ENCODE measurements around the gene DIP2A.
A peak's percentile ranks its signal among the peaks of the same experiment; 100 is the strongest.

Gene DIP2A

DNA sequence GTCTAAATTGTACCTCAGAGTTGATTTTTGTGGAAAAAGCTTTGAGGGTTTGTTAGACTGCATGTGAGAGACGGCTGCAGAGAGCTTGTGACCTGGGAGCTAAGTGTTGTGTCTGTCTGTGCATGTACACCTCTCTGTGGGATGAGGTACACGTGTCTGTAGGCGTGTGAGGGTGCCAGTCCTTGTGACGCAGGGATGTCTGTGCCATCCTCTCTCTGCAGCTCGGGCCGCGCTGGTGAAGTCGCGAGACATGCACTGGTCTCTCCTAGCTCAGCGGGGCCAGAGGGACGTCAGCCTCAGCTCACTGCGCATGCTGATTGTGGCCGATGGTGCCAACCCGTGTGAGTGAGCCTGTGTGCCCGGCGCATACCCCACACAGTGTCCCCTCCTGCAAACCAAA lies 79.6 kb downstream of the DIP2A start:
- DNase-seq, result no peak

DNA sequence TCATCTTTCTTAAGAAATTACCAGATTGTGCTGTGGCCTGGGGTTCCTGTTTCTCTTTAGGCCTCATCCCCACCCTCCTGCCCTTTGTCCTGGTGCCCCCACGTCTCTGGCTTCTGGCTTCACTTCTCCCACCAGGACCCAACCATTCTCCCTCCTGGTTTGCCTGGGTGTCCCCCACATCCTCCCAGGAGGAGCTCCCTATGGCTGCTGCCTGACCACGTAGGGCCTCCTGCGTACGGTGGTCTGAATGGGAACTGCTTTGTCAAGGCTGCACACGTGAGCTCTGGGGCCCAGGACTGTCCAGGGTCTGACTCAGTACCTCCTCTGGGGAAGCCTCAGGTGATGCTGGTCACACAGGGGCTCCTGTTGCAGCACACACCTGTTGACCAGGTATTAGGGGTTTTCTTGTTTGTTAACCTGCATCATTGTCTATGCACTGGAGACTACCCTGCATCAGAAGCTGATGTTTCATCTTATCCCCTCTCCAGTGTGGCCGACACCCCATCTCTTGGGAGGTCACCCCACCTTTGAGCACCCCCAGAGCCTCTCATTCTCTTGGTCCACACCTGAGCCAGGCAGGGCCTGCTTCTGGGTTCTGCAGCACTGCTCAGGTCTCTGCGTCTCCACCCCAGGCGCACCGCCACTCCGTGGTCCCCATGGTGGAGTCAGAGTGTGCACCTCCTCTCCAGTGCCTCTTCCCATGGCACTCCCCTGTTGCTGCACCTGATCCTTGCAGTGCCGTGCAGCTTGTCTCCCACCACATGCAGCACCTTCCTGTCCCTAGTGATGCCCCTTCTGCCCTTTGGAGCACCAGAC lies 80.4 kb downstream of the DIP2A start:
- no peak for DNase-seq

GRCh38 chr21:46540087-46540710 lies 81.5 kb downstream of the DIP2A start:
- no peak for DNase-seq

DNA sequence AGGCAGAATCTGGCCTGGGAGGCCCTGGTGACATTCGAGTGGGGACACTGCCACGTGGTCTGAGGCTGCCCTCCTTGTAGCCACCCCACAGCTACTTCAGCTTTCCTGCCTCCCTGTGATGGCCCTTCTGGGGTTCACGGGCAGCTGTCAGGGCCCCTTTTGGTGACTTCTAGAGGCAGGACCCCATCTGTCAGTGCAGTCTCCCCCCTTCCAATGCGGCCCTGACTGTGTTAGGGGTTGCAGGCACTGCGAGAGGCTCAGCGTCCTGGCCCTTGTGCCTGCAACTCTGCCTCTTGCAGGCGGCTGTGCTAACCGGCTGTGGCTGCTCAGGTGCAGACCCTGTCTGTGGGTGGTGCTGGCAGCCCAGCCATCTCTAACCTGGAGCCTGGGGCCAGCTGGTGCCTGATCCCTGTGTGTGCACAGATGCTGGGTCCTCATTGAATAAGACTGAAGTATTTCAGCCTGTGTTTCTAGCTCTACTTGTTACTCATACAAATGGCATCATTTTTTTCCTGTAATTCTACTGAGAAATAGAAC lies 84.0 kb downstream of the DIP2A start:
- no peak for DNase-seq

GRCh38 chr21:46543306-46543705 lies 84.6 kb downstream of the DIP2A start:
- DNase-seq, result no peak

DNA sequence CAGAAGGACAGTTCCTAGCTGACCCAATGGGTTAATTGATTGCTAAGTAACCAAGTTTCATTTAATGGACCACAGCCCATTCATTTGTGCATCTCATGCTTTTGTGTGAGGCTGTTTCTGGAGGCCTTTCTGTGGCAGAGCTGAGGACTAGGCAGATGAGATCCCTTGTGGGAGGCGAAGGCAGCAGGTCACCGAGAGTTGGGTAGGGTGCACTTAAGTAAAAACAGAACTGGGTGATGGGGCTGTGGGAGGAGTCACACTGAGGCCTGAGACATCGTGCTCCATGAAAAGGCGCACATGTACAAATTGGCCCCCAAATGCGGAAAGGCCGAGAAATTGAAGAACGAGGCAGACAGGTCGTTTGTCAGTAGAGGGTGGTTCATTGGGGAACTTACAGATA lies 85.3 kb downstream of the DIP2A start:
- no peak for DNase-seq

DNA sequence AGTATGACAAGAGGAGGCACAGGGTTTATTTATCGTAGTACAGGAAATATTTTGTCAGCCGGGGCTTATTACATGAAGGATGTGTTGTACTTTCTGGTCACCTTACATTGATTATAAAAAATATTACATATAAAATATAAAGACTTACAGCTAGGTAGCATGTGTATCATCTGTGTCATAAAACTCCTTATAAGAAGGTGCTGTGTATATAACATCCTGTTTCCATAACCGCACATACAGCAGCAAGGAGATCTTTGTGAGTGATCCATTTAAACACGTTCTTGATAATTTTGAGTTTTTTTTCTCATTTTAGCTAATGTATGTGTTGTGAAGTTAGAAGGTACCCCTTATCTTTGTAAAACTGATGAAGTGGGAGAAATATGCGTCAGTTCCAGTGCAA lies 86.1 kb downstream of the DIP2A start:
- DNase-seq, result no peak

- DNase-seq, result no peak
These were observed 86.7 kb downstream of the DIP2A start for GRCh38 chr21:46545363-46545762.

GRCh38 chr21:46545911-46546310 lies 87.2 kb downstream of the DIP2A start:
- no peak for DNase-seq

DNA sequence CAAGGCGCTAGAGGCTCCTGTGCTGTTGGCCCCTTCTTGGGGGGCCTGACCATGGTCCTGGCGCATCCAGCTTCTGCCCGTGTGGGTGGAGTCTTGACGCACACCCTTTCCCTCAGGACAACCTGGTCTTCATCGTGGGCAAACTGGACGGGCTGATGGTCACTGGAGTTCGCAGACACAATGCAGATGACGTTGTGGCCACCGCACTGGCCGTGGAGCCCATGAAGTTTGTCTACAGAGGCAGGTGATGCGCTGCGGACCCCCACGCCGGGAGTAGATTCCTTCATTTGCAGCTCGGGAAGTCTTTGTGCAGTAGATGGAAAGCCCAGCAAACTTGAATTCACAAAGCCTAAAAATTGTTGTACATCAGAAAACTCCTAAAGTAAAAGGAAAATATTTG lies 88.1 kb downstream of the DIP2A start:
- no peak for DNase-seq

- no peak for DNase-seq
These were observed 91.0 kb downstream of the DIP2A start for GRCh38 chr21:46549650-46550049.

- peak; percentile 70 to 82 for DNase-seq
These were observed 91.6 kb downstream of the DIP2A start for GRCh38 chr21:46550116-46550941.

GRCh38 chr21:46551636-46552241 lies 93.0 kb downstream of the DIP2A start:
- DNase-seq, result peak; percentile 60 to 80

GRCh38 chr21:46552274-46552673 lies 93.6 kb downstream of the DIP2A start:
- DNase-seq, result peak; percentile 93 to 94

GRCh38 chr21:46552865-46553379 lies 94.2 kb downstream of the DIP2A start:
- no peak for DNase-seq

DNA sequence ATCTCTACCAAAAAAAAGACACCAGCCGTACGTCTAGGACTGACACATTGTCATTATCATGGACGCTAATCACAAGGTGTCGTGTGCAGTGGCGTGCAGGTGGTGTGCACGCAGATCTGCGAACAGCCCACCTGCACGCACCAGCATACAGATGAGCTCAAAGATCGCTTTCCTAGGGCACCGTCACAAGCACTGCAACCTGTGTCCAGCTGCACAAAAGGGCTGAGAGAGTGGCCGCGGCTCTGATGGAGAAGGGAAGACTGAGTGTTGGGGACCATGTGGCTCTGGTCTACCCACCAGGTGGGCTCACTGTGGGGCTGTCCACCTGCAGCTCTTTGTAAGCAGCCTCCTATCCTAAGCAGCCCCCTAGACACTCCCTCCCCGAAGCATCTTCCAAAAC lies 95.3 kb downstream of the DIP2A start:
- no peak for DNase-seq

DNA sequence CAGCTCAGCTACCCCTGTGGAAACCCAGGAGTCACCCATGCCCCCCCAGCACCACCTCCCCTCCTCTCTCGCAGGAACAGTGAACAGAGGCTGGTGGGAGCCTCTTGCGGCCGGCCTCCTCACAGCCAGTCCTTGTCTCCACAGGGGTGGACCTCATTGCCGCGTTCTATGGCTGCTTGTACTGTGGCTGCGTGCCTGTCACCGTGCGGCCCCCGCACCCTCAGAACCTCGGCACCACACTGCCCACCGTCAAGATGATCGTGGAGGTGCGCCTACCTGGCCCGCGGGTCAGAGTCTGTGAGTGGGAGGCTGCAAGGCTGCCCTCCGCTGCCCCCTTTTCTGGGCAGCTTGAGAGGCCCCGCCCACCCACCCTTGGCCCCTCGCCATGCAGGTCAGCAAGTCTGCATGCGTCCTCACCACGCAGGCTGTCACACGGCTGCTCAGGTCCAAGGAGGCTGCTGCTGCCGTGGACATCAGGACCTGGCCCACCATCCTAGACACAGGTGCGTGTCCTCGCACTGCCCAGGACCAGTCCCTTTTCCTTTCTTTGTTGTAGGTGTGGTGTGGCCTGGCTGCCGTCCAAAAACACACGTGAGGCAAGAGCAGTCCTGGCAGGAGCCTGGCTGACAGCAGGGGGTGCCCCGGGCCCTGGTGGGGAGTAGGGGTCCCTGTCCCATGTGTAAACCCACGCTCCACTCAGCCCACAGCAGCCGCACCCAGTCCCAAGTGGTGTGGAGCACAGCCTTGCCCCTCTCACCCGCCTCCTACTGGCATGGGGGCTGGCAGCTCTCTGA lies 95.9 kb downstream of the DIP2A start:
- no peak for DNase-seq

DNA sequence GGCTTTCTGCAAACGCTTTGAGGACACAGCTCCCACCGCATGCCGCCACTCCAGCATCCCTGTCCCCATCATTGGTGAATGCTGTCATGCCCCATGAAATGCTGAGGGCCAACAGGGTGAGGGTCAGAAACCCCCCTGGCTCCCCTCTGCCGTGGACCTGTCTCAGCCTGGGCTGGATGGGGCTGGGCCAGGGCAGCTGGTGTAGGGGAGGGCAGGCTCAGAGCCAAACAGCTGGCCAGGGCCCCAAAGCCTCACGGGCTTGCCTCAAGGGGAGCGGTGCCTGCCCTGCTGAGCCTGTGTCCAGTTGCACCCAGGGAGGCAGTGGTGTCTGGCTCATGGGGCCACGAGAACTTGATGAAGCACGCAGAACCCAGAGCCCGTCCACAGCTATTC lies 96.5 kb downstream of the DIP2A start:
- no peak for DNase-seq

DNA sequence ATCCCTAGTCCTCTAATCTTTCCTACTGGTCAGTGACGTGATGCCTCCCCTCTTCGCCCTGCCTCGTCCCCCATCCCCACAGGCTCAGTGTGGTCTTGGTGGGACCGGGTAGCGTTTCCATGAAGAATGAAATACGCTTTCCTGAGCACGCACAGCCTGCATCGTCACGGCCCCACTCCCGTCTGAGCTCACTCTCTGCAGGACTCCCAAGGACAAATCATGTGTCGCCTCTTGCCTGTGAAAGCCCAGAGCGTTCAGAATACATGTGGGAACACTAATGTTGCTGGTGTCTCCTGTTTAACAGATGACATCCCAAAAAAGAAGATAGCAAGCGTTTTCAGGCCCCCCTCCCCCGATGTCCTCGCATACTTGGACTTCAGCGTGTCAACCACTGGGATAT lies 97.0 kb downstream of the DIP2A start:
- no peak for DNase-seq

- no peak for DNase-seq
These were observed 98.1 kb downstream of the DIP2A start for GRCh38 chr21:46556802-46557201.

GRCh38 chr21:46557469-46557868 lies 98.8 kb downstream of the DIP2A start:
- DNase-seq, result no peak

DNA sequence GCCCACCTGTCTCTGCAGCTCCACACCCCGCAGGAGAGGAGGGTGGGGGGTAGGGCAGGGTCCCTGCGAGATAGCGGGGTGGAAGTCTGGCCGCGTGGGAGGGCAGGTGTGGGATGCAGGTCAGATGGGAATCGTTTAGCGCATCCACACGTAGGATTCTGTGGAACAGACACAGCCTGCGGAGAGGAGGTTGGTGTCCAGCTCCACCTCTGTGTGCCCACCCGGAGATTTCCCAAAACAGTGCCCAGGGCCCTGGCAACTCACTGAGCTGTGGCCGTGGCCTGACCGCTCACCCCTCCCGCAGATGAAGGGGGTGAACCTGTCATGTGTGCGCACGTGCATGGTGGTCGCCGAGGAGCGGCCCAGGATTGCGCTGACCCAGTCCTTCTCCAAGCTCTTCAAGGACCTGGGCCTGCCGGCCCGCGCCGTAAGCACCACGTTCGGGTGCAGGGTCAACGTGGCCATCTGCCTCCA lies 99.3 kb downstream of the DIP2A start:
- DNase-seq, result no peak

Measured in inflammatory macrophage (primary cell).